ENCODE measurements around the gene HBA1.
"Not testable (repeated sequence)": the region's sequence is repeated elsewhere in the genome, so short reads cannot be mapped to it uniquely, and the experiment has no call there.

HBA1 gene

GRCh38 chr16:175011-175949 lies 1.2 kb upstream of the HBA1 start:
- H4K20me1 ChIP-seq (ENCODE audit: control insufficient read depth, insufficient read depth, low read depth, low read length), result no peaks in the 10 kb centered on the region
- no peak overlapping the region for H3K4me3 ChIP-seq (ENCODE audit: low read length)
- H3K4me1 ChIP-seq (ENCODE audit: control insufficient read depth, low read length), result no peaks in the 10 kb centered on the region
- H3K36me3 ChIP-seq (ENCODE audit: control insufficient read depth, low read length), result no peaks in the 10 kb centered on the region
- no peak for TF ChIP-seq CTCF (IDR thresholded peaks at IDR 0.05; ENCODE audit: low read depth, low read length, poor library complexity, severe bottlenecking)
- no peak for TF ChIP-seq EZH2phosphoT487 (IDR thresholded peaks at IDR 0.05; ENCODE audit: borderline replicate concordance, low read length)
- peaks cover 6% of the 10 kb centered on the region; the same call in 1 of the 2 replicates for H3F3A ChIP-seq (ENCODE audit: control insufficient read depth, insufficient read depth)
- H3K9me3 ChIP-seq (ENCODE audit: control insufficient read depth, insufficient read depth, low read length), result no peaks in the 10 kb centered on the region
- no peaks in the 10 kb centered on the region for H3K9me2 ChIP-seq (replicated peaks; ENCODE audit: control insufficient read depth, low read length)
- no peak overlapping the region for H3K4me2 ChIP-seq (ENCODE audit: low read length)
- H3K27ac ChIP-seq (ENCODE audit: low read depth, low read length), result no peak overlapping the region
- no peaks in the 10 kb centered on the region for H3K79me2 ChIP-seq (ENCODE audit: control insufficient read depth, low read length)
- peaks cover 34% of the 10 kb centered on the region for H3K27me3 ChIP-seq (ENCODE audit: control insufficient read depth, low read length)

GRCh38 chr16:176006-176405 lies 474 bp upstream of the HBA1 start:
- not testable (repeated sequence) for H3K4me2 ChIP-seq (ENCODE audit: low read length); H3F3A ChIP-seq (ENCODE audit: control insufficient read depth, insufficient read depth); H3K4me1 ChIP-seq (ENCODE audit: control insufficient read depth, low read length); H4K20me1 ChIP-seq (ENCODE audit: control insufficient read depth, insufficient read depth, low read depth, low read length); H3K4me3 ChIP-seq (ENCODE audit: low read length); H3K9me2 ChIP-seq (replicated peaks; ENCODE audit: control insufficient read depth, low read length); H3K27ac ChIP-seq (ENCODE audit: low read depth, low read length); H3K9me3 ChIP-seq (ENCODE audit: control insufficient read depth, insufficient read depth, low read length); H3K36me3 ChIP-seq (ENCODE audit: control insufficient read depth, low read length); H3K79me2 ChIP-seq (ENCODE audit: control insufficient read depth, low read length)
- peaks cover 34% of the 10 kb centered on the region for H3K27me3 ChIP-seq (ENCODE audit: control insufficient read depth, low read length)

- Histone ChIP-seq H3K27me3 (ENCODE audit: control insufficient read depth, low read length) (peaks cover 30% of the 10 kb centered on the region), H3K4me2 (ENCODE audit: low read length) (no peak overlapping the region), H3K4me1 (ENCODE audit: control insufficient read depth, low read length) (peaks cover 10% of the 10 kb centered on the region), H3K27ac (ENCODE audit: low read depth, low read length) (no peak overlapping the region), H3K4me3 (ENCODE audit: low read length) (no peak overlapping the region), H4K20me1 (ENCODE audit: control insufficient read depth, insufficient read depth, low read depth, low read length) (no peaks in the 10 kb centered on the region), H3K79me2 (ENCODE audit: control insufficient read depth, low read length) (no peaks in the 10 kb centered on the region), H3F3A (ENCODE audit: control insufficient read depth, insufficient read depth) (peaks cover 6% of the 10 kb centered on the region; the same call in 1 of the 2 replicates), H3K36me3 (ENCODE audit: control insufficient read depth, low read length) (no peaks in the 10 kb centered on the region), H3K9me2 (replicated peaks; ENCODE audit: control insufficient read depth, low read length) (no peaks in the 10 kb centered on the region), H3K9me3 (ENCODE audit: control insufficient read depth, insufficient read depth, low read length) (no peaks in the 10 kb centered on the region)
- TF ChIP-seq EZH2phosphoT487 (IDR thresholded peaks at IDR 0.05; ENCODE audit: borderline replicate concordance, low read length), result no peak
- no peak for TF ChIP-seq CTCF (IDR thresholded peaks at IDR 0.05; ENCODE audit: low read depth, low read length, poor library complexity, severe bottlenecking)
These were observed 928 bp downstream of the HBA1 start for GRCh38 chr16:177394-177822.

GRCh38 chr16:177981-178667 lies 1.6 kb downstream of the HBA1 start:
- Histone ChIP-seq H3K9me3 (ENCODE audit: control insufficient read depth, insufficient read depth, low read length) (no peaks in the 10 kb centered on the region), H3K9me2 (replicated peaks; ENCODE audit: control insufficient read depth, low read length) (no peaks in the 10 kb centered on the region), H3K27ac (ENCODE audit: low read depth, low read length) (no peak overlapping the region), H3K4me1 (ENCODE audit: control insufficient read depth, low read length) (peaks cover 10% of the 10 kb centered on the region), H3K79me2 (ENCODE audit: control insufficient read depth, low read length) (no peaks in the 10 kb centered on the region), H4K20me1 (ENCODE audit: control insufficient read depth, insufficient read depth, low read depth, low read length) (no peaks in the 10 kb centered on the region), H3K36me3 (ENCODE audit: control insufficient read depth, low read length) (no peaks in the 10 kb centered on the region), H3F3A (ENCODE audit: control insufficient read depth, insufficient read depth) (peaks cover 12% of the 10 kb centered on the region), H3K4me3 (ENCODE audit: low read length) (no peak overlapping the region), H3K4me2 (ENCODE audit: low read length) (no peak overlapping the region), H3K27me3 (ENCODE audit: control insufficient read depth, low read length) (peaks cover 30% of the 10 kb centered on the region)
- no peak for TF ChIP-seq CTCF (IDR thresholded peaks at IDR 0.05; ENCODE audit: low read depth, low read length, poor library complexity, severe bottlenecking)
- no peak for TF ChIP-seq EZH2phosphoT487 (IDR thresholded peaks at IDR 0.05; ENCODE audit: borderline replicate concordance, low read length)

Data from DOHH2 (cell line).